K562 (cell line): ENCODE data around the gene ABCA7. TPM values are rescaled to one million over a fixed set of nuclear protein-coding genes. Genes with fewer than 3 reads are reported as not detected.

ENCODE experiments used
- ATAC-seq: fragments of 200-7000 bp; cut with Tn5 transposase; 3 replicates; pipeline ENCODE4 v1.9.1; 2020; ENCODE audit warnings: moderate library complexity
- BruUV-seq: library from RNA; stranded (reverse); fragments of 400-500 nt; replicated peaks from 2 replicates; lab custom pipeline; 2021; lab: Mats Ljungman, UMichigan
- CTCF ChIA-PET: fragments of 300-600 bp; formaldehyde crosslinking; extraction: SDS; loops from one replicate; lab custom pipeline; 2021; ENCODE audit warnings: low intra/inter-chr PET ratio; lab: Yijun Ruan, JAX
- POLR2A ChIA-PET: fragments of 300-600, 350-650 bp; sonication (Branson Sonifier 250); formaldehyde crosslinking; extraction: SDS; loops from one replicate; lab custom pipeline; 2021; ENCODE audit warnings: antibody characterized with exemption, inconsistent platforms; lab: Yijun Ruan, JAX
- DNase-seq, 4 experiments: peaks; one replicate each; pipeline versions ENCODE4 v3.0.0 to v3.0.0-alpha.2; 2011 to 2018; ENCODE audit warnings: low spot score in 3 of 4, mixed read lengths in 3 of 4; ENCODE audit errors: extremely low read depth in 1 of 4
- FAIRE-seq: peaks from 2 replicates; lab custom pipeline; 2011; peaks lifted over from hg19 to GRCh38; lab: Jason Lieb, UNC
- H2AFZ ChIP-seq: 2 replicates; pipeline ENCODE4 v1.6.0; 2011; ENCODE audit warnings: low read depth, low read length, control low read depth, inconsistent platforms
- H3K27ac ChIP-seq: fragments of 200-600 bp; 3 replicates; pipeline ENCODE4 v1.8.0; 2011; ENCODE audit warnings: low read depth, mild to moderate bottlenecking, control low read depth, inconsistent platforms, low read length, moderate library complexity, mixed read lengths; ENCODE audit errors: extremely low read depth
- H3K27me3 ChIP-seq, 2 experiments: fragments of 300-600 bp in 1 of 2; 2 replicates in 1 of 2; 3 replicates in 1 of 2; pipeline versions ENCODE4 v1.6.0 to v1.8.0; 2011; ENCODE audit warnings: inconsistent platforms in 2 of 2, low read length in 2 of 2, mild to moderate bottlenecking in 1 of 2, mixed read lengths in 1 of 2, moderate library complexity in 1 of 2; ENCODE audit not compliant: control insufficient read depth in 2 of 2, insufficient read depth in 2 of 2
- H3K36me3 ChIP-seq: fragments of 300-600 bp; 3 replicates; pipeline ENCODE4 v1.8.0; 2011; ENCODE audit warnings: mild to moderate bottlenecking, low read length, inconsistent platforms; ENCODE audit not compliant: control insufficient read depth, insufficient read depth
- H3K4me1 ChIP-seq, 2 experiments: fragments of 200-600 bp in 1 of 2; replicated peaks in 1 of 2; 2 replicates in 1 of 2; 3 replicates in 1 of 2; pipeline versions ENCODE4 v1.5.1 to v1.8.0; 2011; ENCODE audit warnings: inconsistent platforms in 2 of 2, low read length in 2 of 2, mild to moderate bottlenecking in 1 of 2, mixed read lengths in 1 of 2, moderate library complexity in 1 of 2; ENCODE audit not compliant: control insufficient read depth in 2 of 2, insufficient read depth in 2 of 2
- H3K4me2 ChIP-seq: 2 replicates; pipeline ENCODE4 v1.6.1; 2011; ENCODE audit warnings: low read length, control low read depth, inconsistent platforms, mixed read lengths; ENCODE audit not compliant: insufficient read depth
- H3K4me3 ChIP-seq: fragments of 200-600 bp; sonication (generic), shearing (Covaris generic); 2 replicates; pipeline ENCODE4 v1.5.1; 2016; ENCODE audit warnings: control low read depth, inconsistent platforms
- H3K79me2 ChIP-seq: fragments of 200-600 bp; 3 replicates; pipeline ENCODE4 v1.8.0; 2011; ENCODE audit warnings: low read length, inconsistent platforms; ENCODE audit not compliant: control insufficient read depth, insufficient read depth
- H3K9ac ChIP-seq, 2 experiments: 2 replicates each; pipeline versions ENCODE4 v1.6.0 to v1.6.1; 2011; ENCODE audit warnings: low read depth in 2 of 2, low read length in 2 of 2, control low read depth in 1 of 2, inconsistent platforms in 1 of 2, mild to moderate bottlenecking in 1 of 2, mixed read lengths in 1 of 2; ENCODE audit not compliant: insufficient read depth in 1 of 2
- H3K9me1 ChIP-seq: one replicate; pipeline ENCODE4 v1.6.0; 2011; ENCODE audit warnings: inconsistent platforms, mild to moderate bottlenecking, low read length, moderate library complexity; ENCODE audit not compliant: control insufficient read depth, insufficient read depth
- H3K9me3 ChIP-seq: replicated peaks from 2 replicates; pipeline ENCODE4 v1.5.1; 2011; ENCODE audit warnings: low read depth, low read length, inconsistent platforms; ENCODE audit not compliant: control insufficient read depth, insufficient read depth
- H4K20me1 ChIP-seq: replicated peaks from 2 replicates; pipeline ENCODE4 v1.6.1; 2011; ENCODE audit warnings: low read length, inconsistent platforms, mixed read lengths; ENCODE audit not compliant: control insufficient read depth, insufficient read depth
- CBX2 ChIP-seq: fragments of 200-600 bp; sonication (generic); IDR thresholded peaks from one replicate; pipeline ENCODE4 v1.6.1; 2012; ENCODE audit warnings: mild to moderate bottlenecking, low read length, inconsistent platforms; ENCODE audit not compliant: insufficient read depth, poor library complexity, severe bottlenecking
- CCAR2 ChIP-seq: fragments of 200-400 bp; formaldehyde crosslinking; IDR thresholded peaks from 2 replicates; pipeline ENCODE4 v1.6.1; 2017; ENCODE audit warnings: mild to moderate bottlenecking, low read depth, low read length
- ZBTB43 ChIP-seq: sonication (generic); formaldehyde crosslinking; IDR thresholded peaks from 2 replicates; pipeline ENCODE4 v1.8.0; 2023; ENCODE audit warnings: mild to moderate bottlenecking, missing genetic modification reagents
- ZBTB7A ChIP-seq: IDR thresholded peaks from 2 replicates; pipeline ENCODE4 v1.6.1; 2011; ENCODE audit warnings: low read depth, mild to moderate bottlenecking, low read length, moderate library complexity, borderline replicate concordance; ENCODE audit not compliant: control insufficient read depth
- ZNF436 ChIP-seq: fragments of 250-450, 450-650 bp; sonication (Bioruptor Pico); formaldehyde crosslinking; IDR thresholded peaks from 2 replicates; pipeline ENCODE4 v1.7.0; 2020; ENCODE audit warnings: mild to moderate bottlenecking
- WGBS: fragments of 100-300 bp; shearing (Covaris generic); methylation state at CpG from one replicate; pipeline ENCODE4 v1.1.6; 2016; ENCODE audit warnings: low coverage, mixed read lengths; ENCODE audit not compliant: insufficient coverage; ENCODE audit errors: missing lambda C conversion rate; 5-methylcytosine and 5-hydroxymethylcytosine counted together
- in situ Hi-C: fragments of 300-500 bp; cut with MboI; formaldehyde crosslinking; loops from 4 replicates; pipeline ENCODE4 v1.15.0; 2018; ENCODE audit warnings: inconsistent platforms, mixed read lengths
- intact Hi-C: fragments of 100-400 bp; cut with micrococcal nuclease; formaldehyde crosslinking; loops from 2 replicates; pipeline ENCODE4 v1.14.2; 2022
- polyA plus RNA-seq, 8 experiments: library from polyadenylated mRNA; depleted of rRNA in 4 of 8; stranded (reverse) in 5 of 8; unstranded in 3 of 8; fragments of >200 nt; fragmentation: Nextera tagmentation in 2 of 8; fragmentation: Illumina TruSeq in 1 of 8; extraction: Ambion mirVana in 2 of 8; extraction: Trizol in 1 of 8; gene quantifications; 2 replicates each; pipeline versions ENCODE4 v1.2.1 to v1.2.3, GENCODE V29; 2011 to 2014; ENCODE audit warnings: inconsistent platforms in 1 of 8, missing spikeins in 1 of 8
- total RNA-seq, 7 experiments: library from RNA; depleted of rRNA in 6 of 7; stranded (reverse); fragments of >200 nt in 6 of 7; fragmentation: Illumina TruSeq in 2 of 7; extraction: Trizol in 2 of 7; gene quantifications; 2 replicates each; pipeline versions ENCODE4 v1.2.1 to v1.2.3, GENCODE V29; 2011 to 2021; ENCODE audit warnings: low replicate concordance in 1 of 7
- TF ChIP-seq, protein P1 (sequence below), 2 experiments: fragments of 450-650 bp in 1 of 2; sonication (generic) in 1 of 2; formaldehyde crosslinking in 1 of 2; IDR thresholded peaks; 2 replicates each; pipeline versions ENCODE4 v1.7.1 to v1.9.0; 2016 to 2022; ENCODE audit warnings: inconsistent platforms in 1 of 2, mild to moderate bottlenecking in 1 of 2, missing genetic modification reagents in 1 of 2
- TF ChIP-seq, protein P2 (sequence below), 2 experiments: fragments of 150-350 bp in 1 of 2; IDR thresholded peaks; 2 replicates each; pipeline ENCODE4 v1.6.1; 2012 to 2016; ENCODE audit warnings: low read depth in 2 of 2, low read length in 2 of 2, mild to moderate bottlenecking in 1 of 2, moderate library complexity in 1 of 2

ABCA7 gene
- total and polyA plus RNA-seq, 9 of the 15 experiments (the other 6 are each of a cell fraction or from before 2014, with no cell fraction given), result 2.3 to 96.1 (median 31.2) TPM

DNA sequence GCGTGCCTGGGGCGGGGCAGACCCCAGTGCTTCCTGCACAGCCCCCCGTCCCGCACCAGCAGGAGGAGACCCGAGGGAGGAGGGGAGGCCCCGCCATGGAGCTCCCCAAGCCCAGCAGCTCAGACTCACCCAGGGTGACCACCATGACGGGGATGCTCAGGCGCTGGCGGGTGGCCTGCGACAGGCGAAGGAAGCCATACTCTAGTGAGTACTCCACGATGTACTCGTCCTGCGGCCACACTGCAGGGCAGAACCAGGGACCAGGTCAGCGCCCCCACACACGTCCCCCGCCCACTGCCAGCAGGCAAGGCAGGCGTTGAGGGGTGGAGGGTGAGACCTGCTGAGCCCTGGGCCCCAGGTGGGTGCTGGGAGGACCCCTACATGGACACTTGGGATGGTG is 27.6 kb upstream of the ABCA7 start:
- Histone ChIP-seq H3K9me1 (peaks cover 7% of the 10 kb centered on the region), H3K79me2 (peaks cover 42% of the 10 kb centered on the region), H4K20me1 (peaks cover 20% of the 10 kb centered on the region), H3K4me3 (no peak overlapping the region), H3K9ac (no peak overlapping the region), H3K4me1 (peaks cover 8 to 88% of the 10 kb centered on the region in 2 experiments), H3K36me3 (peaks cover 81% of the 10 kb centered on the region; the same call in 2 of the 3 replicates), H3K27me3 (no peaks in the 10 kb centered on the region), H2AFZ (no peak overlapping the region), H3K4me2 (no peak overlapping the region), H3K9me3 (no peaks in the 10 kb centered on the region), H3K27ac (no peak overlapping the region)
- in situ Hi-C loops (no loop called here), intact Hi-C loops (no loop called here)
- WGBS, result 98% methylated on average over 6 of the region's 18 CpGs
- no peak for DNase-seq
- BruUV-seq, result no TSS peak
- ATAC-seq, result no peak
- POLR2A ChIA-PET, result interaction anchor here (0.6 to 1.0 kb wide), 2 partner anchors 8 to 74 kb away, joined by 3 to 5 read pairs; no protein-coding TSS in a partner anchor
- CTCF ChIA-PET, result no interaction called here
- FAIRE-seq, result no peak
- TF ChIP-seq CCAR2, result no peak
- TF ChIP-seq ZNF436 (CRISPR knock-in tag), result no peak
- TF ChIP-seq, protein P1, sequence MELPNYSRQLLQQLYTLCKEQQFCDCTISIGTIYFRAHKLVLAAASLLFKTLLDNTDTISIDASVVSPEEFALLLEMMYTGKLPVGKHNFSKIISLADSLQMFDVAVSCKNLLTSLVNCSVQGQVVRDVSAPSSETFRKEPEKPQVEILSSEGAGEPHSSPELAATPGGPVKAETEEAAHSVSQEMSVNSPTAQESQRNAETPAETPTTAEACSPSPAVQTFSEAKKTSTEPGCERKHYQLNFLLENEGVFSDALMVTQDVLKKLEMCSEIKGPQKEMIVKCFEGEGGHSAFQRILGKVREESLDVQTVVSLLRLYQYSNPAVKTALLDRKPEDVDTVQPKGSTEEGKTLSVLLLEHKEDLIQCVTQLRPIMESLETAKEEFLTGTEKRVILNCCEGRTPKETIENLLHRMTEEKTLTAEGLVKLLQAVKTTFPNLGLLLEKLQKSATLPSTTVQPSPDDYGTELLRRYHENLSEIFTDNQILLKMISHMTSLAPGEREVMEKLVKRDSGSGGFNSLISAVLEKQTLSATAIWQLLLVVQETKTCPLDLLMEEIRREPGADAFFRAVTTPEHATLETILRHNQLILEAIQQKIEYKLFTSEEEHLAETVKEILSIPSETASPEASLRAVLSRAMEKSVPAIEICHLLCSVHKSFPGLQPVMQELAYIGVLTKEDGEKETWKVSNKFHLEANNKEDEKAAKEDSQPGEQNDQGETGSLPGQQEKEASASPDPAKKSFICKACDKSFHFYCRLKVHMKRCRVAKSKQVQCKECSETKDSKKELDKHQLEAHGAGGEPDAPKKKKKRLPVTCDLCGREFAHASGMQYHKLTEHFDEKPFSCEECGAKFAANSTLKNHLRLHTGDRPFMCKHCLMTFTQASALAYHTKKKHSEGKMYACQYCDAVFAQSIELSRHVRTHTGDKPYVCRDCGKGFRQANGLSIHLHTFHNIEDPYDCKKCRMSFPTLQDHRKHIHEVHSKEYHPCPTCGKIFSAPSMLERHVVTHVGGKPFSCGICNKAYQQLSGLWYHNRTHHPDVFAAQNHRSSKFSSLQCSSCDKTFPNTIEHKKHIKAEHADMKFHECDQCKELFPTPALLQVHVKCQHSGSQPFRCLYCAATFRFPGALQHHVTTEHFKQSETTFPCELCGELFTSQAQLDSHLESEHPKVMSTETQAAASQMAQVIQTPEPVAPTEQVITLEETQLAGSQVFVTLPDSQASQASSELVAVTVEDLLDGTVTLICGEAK (IDR thresholded peaks at IDR 0.05), result no peak
- TF ChIP-seq, protein P1 (CRISPR knock-in tag; IDR thresholded peaks at IDR 0.05), result no peak
- no peak for TF ChIP-seq CBX2
- TF ChIP-seq, protein P2, sequence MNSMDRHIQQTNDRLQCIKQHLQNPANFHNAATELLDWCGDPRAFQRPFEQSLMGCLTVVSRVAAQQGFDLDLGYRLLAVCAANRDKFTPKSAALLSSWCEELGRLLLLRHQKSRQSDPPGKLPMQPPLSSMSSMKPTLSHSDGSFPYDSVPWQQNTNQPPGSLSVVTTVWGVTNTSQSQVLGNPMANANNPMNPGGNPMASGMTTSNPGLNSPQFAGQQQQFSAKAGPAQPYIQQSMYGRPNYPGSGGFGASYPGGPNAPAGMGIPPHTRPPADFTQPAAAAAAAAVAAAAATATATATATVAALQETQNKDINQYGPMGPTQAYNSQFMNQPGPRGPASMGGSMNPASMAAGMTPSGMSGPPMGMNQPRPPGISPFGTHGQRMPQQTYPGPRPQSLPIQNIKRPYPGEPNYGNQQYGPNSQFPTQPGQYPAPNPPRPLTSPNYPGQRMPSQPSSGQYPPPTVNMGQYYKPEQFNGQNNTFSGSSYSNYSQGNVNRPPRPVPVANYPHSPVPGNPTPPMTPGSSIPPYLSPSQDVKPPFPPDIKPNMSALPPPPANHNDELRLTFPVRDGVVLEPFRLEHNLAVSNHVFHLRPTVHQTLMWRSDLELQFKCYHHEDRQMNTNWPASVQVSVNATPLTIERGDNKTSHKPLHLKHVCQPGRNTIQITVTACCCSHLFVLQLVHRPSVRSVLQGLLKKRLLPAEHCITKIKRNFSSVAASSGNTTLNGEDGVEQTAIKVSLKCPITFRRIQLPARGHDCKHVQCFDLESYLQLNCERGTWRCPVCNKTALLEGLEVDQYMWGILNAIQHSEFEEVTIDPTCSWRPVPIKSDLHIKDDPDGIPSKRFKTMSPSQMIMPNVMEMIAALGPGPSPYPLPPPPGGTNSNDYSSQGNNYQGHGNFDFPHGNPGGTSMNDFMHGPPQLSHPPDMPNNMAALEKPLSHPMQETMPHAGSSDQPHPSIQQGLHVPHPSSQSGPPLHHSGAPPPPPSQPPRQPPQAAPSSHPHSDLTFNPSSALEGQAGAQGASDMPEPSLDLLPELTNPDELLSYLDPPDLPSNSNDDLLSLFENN (IDR thresholded peaks at IDR 0.05; ENCODE audit: low read depth in 2 of 2, low read length in 2 of 2), result no peak
- TF ChIP-seq ZBTB7A, result no peak
- TF ChIP-seq ZBTB43 (CRISPR knock-in tag), result no peak
